ENCODE measurements around the gene MMP15. TPM values are rescaled to one million over a fixed set of nuclear protein-coding genes. Genes with fewer than 3 reads are reported as not detected.
"Not testable (repeated sequence)": the region's sequence is repeated elsewhere in the genome, so short reads cannot be mapped to it uniquely, and the experiment has no call there.

The MMP15 gene
- polyA plus RNA-seq, 4 donors, result 12.8 to 19.9 (median 16.3) TPM

GRCh38 chr16:58084635-58085034 is 59.1 kb downstream of the MMP15 start:
- DNase-seq (ENCODE audit: low read depth in 4 of 4, low spot score in 2 of 4), result no peak

DNA sequence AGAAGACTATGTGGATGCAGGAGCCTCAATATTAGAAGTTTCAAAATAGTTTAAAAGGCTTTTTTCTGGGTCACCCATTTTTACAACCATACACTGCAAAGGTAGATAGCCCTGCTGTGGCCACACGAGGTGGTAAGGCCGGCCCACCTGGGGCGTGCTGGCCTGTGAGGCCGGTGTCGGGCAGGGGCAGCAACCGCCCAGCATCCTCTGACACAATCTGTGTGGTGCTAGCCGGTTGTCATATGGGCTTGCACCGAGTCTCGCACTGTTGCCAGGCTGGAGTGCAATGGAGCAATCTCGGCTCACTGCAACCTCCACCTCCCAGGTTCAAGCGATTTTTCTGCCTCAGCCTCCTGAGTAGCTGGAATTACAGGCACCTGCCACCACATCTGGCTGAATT is 59.6 kb downstream of the MMP15 start:
- DNase-seq (ENCODE audit: low read depth in 4 of 4, low spot score in 2 of 4), result no peak

GRCh38 chr16:58085584-58086251 is 60.2 kb downstream of the MMP15 start:
- no peak for DNase-seq (ENCODE audit: low read depth in 4 of 4, low spot score in 2 of 4)

DNA sequence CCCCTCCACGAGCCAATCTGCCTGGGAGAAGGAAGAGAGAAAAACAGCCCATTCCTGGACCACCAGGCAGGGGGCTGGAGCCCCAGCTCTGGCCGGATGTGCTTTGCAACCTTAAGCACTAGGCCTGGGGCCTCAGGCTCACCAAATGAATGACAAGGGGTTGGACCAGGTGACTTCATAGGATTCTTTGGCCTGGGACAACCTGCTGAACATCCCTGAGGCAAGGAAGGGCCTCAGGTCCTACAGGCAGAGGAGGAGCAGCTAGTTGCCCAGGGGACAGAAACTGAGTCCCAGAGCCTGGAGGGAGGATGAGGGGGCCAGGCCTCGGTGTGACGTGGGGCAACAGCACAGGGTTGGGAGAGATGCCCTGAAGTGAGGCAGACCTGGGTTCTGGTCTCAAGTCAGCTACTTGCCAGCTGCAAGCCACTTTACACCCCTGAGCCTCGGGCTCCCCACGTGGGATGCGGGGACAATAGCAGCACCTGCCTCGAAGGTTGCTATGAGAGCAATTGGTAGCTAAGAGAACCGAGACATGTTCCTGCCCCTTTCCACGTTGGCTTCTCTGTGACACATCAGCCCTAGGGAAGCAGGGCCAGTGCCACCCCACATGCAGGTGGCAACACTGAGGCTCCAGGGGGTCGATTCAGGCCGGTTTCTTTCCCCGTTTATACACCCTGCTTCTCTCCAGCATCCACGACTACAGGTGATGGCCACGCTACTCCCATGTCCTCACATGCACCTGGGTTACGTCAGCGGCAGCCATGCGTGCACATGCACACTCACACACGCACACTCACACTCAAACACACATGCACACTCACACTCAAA is 61.0 kb downstream of the MMP15 start:
- DNase-seq (ENCODE audit: low read depth in 4 of 4, low spot score in 2 of 4), result no peak

DNA sequence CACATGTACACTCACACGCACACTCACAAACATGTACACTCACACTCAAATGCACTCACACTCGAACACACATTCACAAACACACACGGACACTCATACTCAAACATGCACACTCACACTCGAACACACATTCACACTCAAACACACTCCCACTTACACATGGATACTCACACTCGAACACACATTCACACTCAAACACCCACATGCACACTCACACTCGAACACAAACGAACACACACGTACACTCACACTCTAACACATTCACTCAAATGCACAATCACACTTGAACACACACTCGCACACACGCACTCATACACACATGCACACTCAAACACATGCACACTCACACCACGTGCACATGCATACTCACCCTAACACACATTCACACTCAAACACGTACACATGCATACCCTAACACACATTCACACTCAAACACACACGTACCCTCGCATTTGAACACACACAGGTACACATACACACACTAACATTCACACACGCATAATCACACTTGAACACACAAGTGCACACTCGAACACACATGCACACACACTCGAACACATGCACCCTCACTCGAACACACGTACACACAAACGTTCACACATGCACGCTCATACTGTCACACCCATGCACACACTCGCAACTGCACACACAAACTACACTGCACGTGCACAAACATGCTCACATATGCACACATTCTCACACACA is 61.8 kb downstream of the MMP15 start:
- DNase-seq (ENCODE audit: low read depth in 4 of 4, low spot score in 2 of 4), result no peak

- no peak for DNase-seq (ENCODE audit: low read depth in 4 of 4, low spot score in 2 of 4)
These were observed 62.5 kb downstream of the MMP15 start for GRCh38 chr16:58088091-58088490.

DNA sequence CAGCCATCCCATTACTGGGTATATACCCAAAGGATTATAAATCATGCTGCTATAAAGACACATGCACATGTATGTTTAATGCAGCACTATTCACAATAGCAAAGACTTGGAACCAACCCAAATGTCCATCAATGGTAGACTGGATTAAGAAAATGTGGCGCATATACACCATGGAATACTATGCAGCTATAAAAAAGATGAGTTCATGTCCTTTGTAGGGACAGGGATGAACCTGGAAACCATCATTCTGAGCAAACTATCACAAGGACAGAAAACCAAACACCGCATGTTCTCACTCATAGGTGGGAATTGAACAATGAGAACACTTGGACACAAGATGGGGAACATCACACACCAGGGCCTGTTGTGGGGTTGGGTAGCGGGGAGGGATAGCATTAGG is 64.8 kb downstream of the MMP15 start:
- not testable (repeated sequence) for DNase-seq (ENCODE audit: low read depth in 4 of 4, low spot score in 2 of 4)

GRCh38 chr16:58094026-58094425 is 68.5 kb downstream of the MMP15 start:
- no peak for DNase-seq (ENCODE audit: low read depth in 4 of 4, low spot score in 2 of 4)

DNA sequence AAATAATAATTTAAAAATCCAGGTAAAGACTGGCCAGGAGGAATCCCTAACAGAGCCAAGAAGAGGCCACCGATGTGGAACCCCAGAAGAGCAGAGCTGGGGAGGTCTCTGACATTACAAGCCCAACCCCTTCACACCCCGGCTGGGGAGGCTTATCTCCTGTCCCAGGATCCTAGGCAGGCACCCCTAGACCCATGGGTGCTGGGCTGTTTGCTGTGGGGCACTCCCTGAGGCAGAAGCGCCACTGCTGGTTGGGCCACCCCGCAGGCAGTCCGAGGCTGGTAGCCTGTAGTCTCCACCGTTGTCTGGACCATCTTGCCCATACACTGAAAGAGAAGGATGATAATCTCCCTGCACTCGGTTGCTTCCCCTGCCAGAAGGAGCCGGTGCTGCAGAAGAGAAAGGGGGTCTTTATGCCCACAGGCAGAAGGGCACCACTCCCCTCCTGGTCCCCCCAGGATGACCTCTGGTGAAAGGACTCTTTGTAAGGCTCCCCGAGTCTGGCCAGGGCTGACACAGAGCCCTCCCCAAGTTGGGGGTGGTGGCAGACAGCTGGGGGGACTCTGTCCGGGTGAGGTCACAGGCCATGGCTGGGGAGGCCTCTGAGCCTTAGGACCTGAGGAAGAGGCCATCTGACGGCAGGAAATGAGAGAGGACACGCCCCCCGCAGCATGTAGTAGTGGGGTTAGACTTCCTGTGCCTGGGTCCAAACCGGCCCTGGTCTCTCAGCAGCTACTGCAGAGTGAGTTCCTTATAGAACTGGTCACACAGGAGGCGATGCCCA is 69.4 kb downstream of the MMP15 start:
- no peak for DNase-seq (ENCODE audit: low read depth in 4 of 4, low spot score in 2 of 4)

GRCh38 chr16:58095575-58095960 is 70.0 kb downstream of the MMP15 start:
- DNase-seq (ENCODE audit: low read depth in 4 of 4, low spot score in 2 of 4), result not testable (repeated sequence)

GRCh38 chr16:58096249-58096648 is 70.7 kb downstream of the MMP15 start:
- no peak for DNase-seq (ENCODE audit: low read depth in 4 of 4, low spot score in 2 of 4)

Other genes with a start within 250 kb of the MMP15 start
- 10 to 100 TPM; 43.6 to 86.5 (median 69.3) TPM for gene KIFC3, start 223.3 kb upstream of the MMP15 start, polyA plus RNA-seq (ENCODE audit: insufficient read length in 4 of 4)
- under 1 TPM in 2 of 4 donors, not detected in 2; 0.03 to 0.08 TPM for gene CNGB1, start 54.6 kb upstream of the MMP15 start, polyA plus RNA-seq (ENCODE audit: insufficient read length in 4 of 4)
- gene ZNF319, start 25.1 kb upstream of the MMP15 start, polyA plus RNA-seq (ENCODE audit: insufficient read length in 4 of 4), result 10 to 100 TPM in 2 of 4 donors, 1 to 10 TPM in 2; 8.9 to 14.6 (median 11.6) TPM
- 10 to 100 TPM; 20.8 to 30.1 (median 22.0) TPM for gene USB1, start 24.3 kb upstream of the MMP15 start, polyA plus RNA-seq (ENCODE audit: insufficient read length in 4 of 4)
- gene CFAP20, start 103.6 kb downstream of the MMP15 start, polyA plus RNA-seq (ENCODE audit: insufficient read length in 4 of 4), result 10 to 100 TPM; 63.4 to 75.9 (median 67.7) TPM
- 10 to 100 TPM; 54.0 to 70.9 (median 66.4) TPM for gene CSNK2A2, start 172.4 kb downstream of the MMP15 start, polyA plus RNA-seq (ENCODE audit: insufficient read length in 4 of 4)

Data from left renal cortex interstitium (tissue), 4 donors.